ENCODE measurements around the gene FBXL14. TPM values are rescaled to one million over a fixed set of nuclear protein-coding genes. Genes with fewer than 3 reads are reported as not detected.
A peak's percentile ranks its signal among the peaks of the same experiment; 100 is the strongest.

The FBXL14 gene
- total RNA-seq, 2 donors from 2014 or later, result 6.3 to 11.3 TPM

GRCh38 chr12:1633459-1633858 lies 39.1 kb upstream of the FBXL14 start:
- Histone ChIP-seq H3K4me3 (no peak overlapping the region), H3K27me3 (no peaks in the 10 kb centered on the region), H3K4me1 (peaks cover 0 to 40% of the 10 kb centered on the region in 2 donors), H3K9me3 (no peaks in the 10 kb centered on the region), H3K27ac (no peak overlapping the region), H3K36me3 (no peaks in the 10 kb centered on the region)
- no peak for TF ChIP-seq CTCF (IDR thresholded peaks at IDR 0.05)
- DNase-seq (ENCODE audit: low spot score), result no peak

DNA sequence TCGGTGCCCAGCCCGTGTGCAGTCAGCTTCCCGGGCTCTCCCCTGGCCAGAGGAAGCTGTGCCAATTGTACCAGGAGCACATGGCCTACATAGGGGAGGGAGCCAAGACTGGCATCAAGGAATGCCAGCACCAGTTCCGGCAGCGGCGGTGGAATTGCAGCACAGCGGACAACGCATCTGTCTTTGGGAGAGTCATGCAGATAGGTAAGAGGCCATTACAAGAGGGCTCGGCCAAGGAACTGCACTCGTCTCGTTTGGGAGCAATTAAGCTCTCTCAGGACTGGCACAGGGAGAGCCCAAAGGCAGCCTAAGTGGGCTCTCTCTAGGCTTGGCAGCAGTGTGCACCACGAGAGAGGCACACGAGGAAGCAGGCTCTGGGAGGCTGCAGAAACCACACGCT lies 38.3 kb upstream of the FBXL14 start:
- no peak for DNase-seq (ENCODE audit: low spot score)
- H3K4me1 ChIP-seq, result peaks cover 0 to 40% of the 10 kb centered on the region in 2 donors
- no peak for TF ChIP-seq CTCF (IDR thresholded peaks at IDR 0.05)
- H3K27ac ChIP-seq, result no peak overlapping the region
- no peaks in the 10 kb centered on the region for H3K36me3 ChIP-seq
- H3K9me3 ChIP-seq, result no peaks in the 10 kb centered on the region
- no peak overlapping the region for H3K4me3 ChIP-seq
- no peaks in the 10 kb centered on the region for H3K27me3 ChIP-seq

- no peak for DNase-seq (ENCODE audit: low spot score)
- TF ChIP-seq CTCF (IDR thresholded peaks at IDR 0.05), result no peak
- peaks cover 0 to 40% of the 10 kb centered on the region in 2 donors for H3K4me1 ChIP-seq
- H3K9me3 ChIP-seq, result no peaks in the 10 kb centered on the region
- no peak overlapping the region for H3K27ac ChIP-seq
- peak overlapping the region in 1 of 2 donors; percentile 60 for H3K4me3 ChIP-seq
- no peaks in the 10 kb centered on the region for H3K36me3 ChIP-seq
- H3K27me3 ChIP-seq, result no peaks in the 10 kb centered on the region
These were observed 36.6 kb upstream of the FBXL14 start for GRCh38 chr12:1630827-1631591.

DNA sequence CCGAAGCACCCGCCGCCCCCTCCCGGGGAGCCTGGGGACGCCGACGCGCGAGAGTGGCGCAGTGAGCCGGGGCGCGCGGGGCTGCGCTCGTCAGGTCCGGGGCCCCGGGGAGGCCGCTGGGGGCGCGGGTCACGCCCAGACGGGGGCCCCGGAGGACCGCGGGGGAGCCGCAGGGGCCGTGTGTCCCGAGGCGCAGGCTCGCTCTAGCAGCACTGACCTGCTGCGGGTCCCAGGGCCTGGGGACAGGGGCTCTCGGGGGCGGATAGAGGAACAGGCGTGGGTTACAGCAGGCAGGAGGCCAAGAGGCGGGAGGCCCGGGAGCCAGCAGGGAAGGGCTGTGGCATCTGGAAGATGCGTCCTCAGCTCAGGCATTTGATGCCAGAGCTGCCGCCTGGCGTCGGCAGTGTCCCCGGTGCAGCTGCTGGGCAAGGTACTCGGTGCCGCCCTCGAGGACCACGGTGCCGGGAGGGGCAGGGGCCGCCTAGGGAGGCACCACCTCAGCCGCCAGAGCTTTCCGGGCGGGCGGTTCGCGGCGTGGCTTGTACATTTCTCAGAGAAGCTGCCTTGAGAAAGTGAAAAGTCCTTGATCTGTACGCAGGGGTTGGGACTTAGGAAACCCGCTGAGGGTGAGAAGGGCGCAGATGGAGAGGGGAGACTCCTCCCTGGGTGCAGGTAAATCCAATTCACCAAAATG lies 35.9 kb upstream of the FBXL14 start:
- Histone ChIP-seq H3K4me3 (peak overlapping the region; percentile 40 to 60), H3K27me3 (no peaks in the 10 kb centered on the region), H3K27ac (peak overlapping the region in 1 of 2 donors; percentile 41), H3K36me3 (no peaks in the 10 kb centered on the region), H3K4me1 (peaks cover 0 to 45% of the 10 kb centered on the region in 2 donors), H3K9me3 (no peaks in the 10 kb centered on the region)
- no peak for DNase-seq (ENCODE audit: low spot score)
- no peak for TF ChIP-seq CTCF (IDR thresholded peaks at IDR 0.05)

- Histone ChIP-seq H3K9me3 (no peaks in the 10 kb centered on the region), H3K27me3 (no peaks in the 10 kb centered on the region), H3K4me1 (peaks cover 0 to 46% of the 10 kb centered on the region in 2 donors), H3K27ac (peak overlapping the region in 1 of 2 donors; percentile 41), H3K4me3 (peak overlapping the region; percentile 40 to 60), H3K36me3 (no peaks in the 10 kb centered on the region)
- DNase-seq (ENCODE audit: low spot score), result no peak
- no peak for TF ChIP-seq CTCF (IDR thresholded peaks at IDR 0.05)
These were observed 35.2 kb upstream of the FBXL14 start for GRCh38 chr12:1629338-1630132.
